Measurements from ENCODE around the gene TVP23C.
"Not testable (repeated sequence)": the region's sequence is repeated elsewhere in the genome, so short reads cannot be mapped to it uniquely, and the experiment has no call there.

GRCh38 chr17:15562613-15563374 is 489 bp downstream of the TVP23C start:
- TF ChIP-seq, protein P1, sequence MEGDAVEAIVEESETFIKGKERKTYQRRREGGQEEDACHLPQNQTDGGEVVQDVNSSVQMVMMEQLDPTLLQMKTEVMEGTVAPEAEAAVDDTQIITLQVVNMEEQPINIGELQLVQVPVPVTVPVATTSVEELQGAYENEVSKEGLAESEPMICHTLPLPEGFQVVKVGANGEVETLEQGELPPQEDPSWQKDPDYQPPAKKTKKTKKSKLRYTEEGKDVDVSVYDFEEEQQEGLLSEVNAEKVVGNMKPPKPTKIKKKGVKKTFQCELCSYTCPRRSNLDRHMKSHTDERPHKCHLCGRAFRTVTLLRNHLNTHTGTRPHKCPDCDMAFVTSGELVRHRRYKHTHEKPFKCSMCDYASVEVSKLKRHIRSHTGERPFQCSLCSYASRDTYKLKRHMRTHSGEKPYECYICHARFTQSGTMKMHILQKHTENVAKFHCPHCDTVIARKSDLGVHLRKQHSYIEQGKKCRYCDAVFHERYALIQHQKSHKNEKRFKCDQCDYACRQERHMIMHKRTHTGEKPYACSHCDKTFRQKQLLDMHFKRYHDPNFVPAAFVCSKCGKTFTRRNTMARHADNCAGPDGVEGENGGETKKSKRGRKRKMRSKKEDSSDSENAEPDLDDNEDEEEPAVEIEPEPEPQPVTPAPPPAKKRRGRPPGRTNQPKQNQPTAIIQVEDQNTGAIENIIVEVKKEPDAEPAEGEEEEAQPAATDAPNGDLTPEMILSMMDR (conservative IDR thresholded peaks at IDR 0.05; ENCODE audit: low read length) = not testable (repeated sequence)
- not testable (repeated sequence) for TF ChIP-seq EZH2phosphoT487 (IDR thresholded peaks at IDR 0.05; ENCODE audit: borderline replicate concordance, low read depth, low read length)
